ENCODE data around the gene TMEM271.

The TMEM271 gene

GRCh38 chr4:601612-602558 is 25.8 kb upstream of the TMEM271 start:
- no peak overlapping the region for H3K27ac ChIP-seq (ENCODE audit: low read depth, low read length, poor library complexity, severe bottlenecking)
- no peak overlapping the region for H3K4me2 ChIP-seq (ENCODE audit: low read length)
- no peak overlapping the region for H3K9ac ChIP-seq (ENCODE audit: low read length)
- no peaks in the 10 kb centered on the region for H3F3A ChIP-seq (ENCODE audit: insufficient read depth, low read length)
- H3K79me2 ChIP-seq (ENCODE audit: insufficient read depth, low read length), result no peaks in the 10 kb centered on the region
- H3K4me1 ChIP-seq (ENCODE audit: insufficient read depth, low read length, severe bottlenecking), result peaks cover 18% of the 10 kb centered on the region
- H3K27me3 ChIP-seq (ENCODE audit: insufficient read depth, low read length), result no peaks in the 10 kb centered on the region
- no peaks in the 10 kb centered on the region for H3K36me3 ChIP-seq (ENCODE audit: insufficient read depth, low read length)
- H2AFZ ChIP-seq (ENCODE audit: low read length), result no peak overlapping the region
- TF ChIP-seq, protein P1, sequence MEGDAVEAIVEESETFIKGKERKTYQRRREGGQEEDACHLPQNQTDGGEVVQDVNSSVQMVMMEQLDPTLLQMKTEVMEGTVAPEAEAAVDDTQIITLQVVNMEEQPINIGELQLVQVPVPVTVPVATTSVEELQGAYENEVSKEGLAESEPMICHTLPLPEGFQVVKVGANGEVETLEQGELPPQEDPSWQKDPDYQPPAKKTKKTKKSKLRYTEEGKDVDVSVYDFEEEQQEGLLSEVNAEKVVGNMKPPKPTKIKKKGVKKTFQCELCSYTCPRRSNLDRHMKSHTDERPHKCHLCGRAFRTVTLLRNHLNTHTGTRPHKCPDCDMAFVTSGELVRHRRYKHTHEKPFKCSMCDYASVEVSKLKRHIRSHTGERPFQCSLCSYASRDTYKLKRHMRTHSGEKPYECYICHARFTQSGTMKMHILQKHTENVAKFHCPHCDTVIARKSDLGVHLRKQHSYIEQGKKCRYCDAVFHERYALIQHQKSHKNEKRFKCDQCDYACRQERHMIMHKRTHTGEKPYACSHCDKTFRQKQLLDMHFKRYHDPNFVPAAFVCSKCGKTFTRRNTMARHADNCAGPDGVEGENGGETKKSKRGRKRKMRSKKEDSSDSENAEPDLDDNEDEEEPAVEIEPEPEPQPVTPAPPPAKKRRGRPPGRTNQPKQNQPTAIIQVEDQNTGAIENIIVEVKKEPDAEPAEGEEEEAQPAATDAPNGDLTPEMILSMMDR (IDR thresholded peaks at IDR 0.05; ENCODE audit: low read length), result no peak
- no peak for TF ChIP-seq EZH2 (IDR thresholded peaks at IDR 0.05; ENCODE audit: borderline replicate concordance, low read length)
- H3K4me3 ChIP-seq (ENCODE audit: low read depth, low read length, poor library complexity, severe bottlenecking), result no peak overlapping the region
- H3K9me3 ChIP-seq (ENCODE audit: low read length), result no peaks in the 10 kb centered on the region
- no peaks in the 10 kb centered on the region for H3K9me2 ChIP-seq (ENCODE audit: low read depth, low read length)
- no peaks in the 10 kb centered on the region for H4K20me1 ChIP-seq (ENCODE audit: insufficient read depth, low read length)

- Histone ChIP-seq H3K4me2 (ENCODE audit: low read length) (no peak overlapping the region), H3K9ac (ENCODE audit: low read length) (no peak overlapping the region), H3F3A (ENCODE audit: insufficient read depth, low read length) (no peaks in the 10 kb centered on the region), H3K36me3 (ENCODE audit: insufficient read depth, low read length) (no peaks in the 10 kb centered on the region), H4K20me1 (ENCODE audit: insufficient read depth, low read length) (no peaks in the 10 kb centered on the region), H3K79me2 (ENCODE audit: insufficient read depth, low read length) (no peaks in the 10 kb centered on the region), H2AFZ (ENCODE audit: low read length) (no peak overlapping the region), H3K9me3 (ENCODE audit: low read length) (no peaks in the 10 kb centered on the region), H3K27ac (ENCODE audit: low read depth, low read length, poor library complexity, severe bottlenecking) (no peak overlapping the region), H3K4me1 (ENCODE audit: insufficient read depth, low read length, severe bottlenecking) (peaks cover 18% of the 10 kb centered on the region), H3K9me2 (ENCODE audit: low read depth, low read length) (no peaks in the 10 kb centered on the region), H3K4me3 (ENCODE audit: low read depth, low read length, poor library complexity, severe bottlenecking) (no peak overlapping the region), H3K27me3 (ENCODE audit: insufficient read depth, low read length) (no peaks in the 10 kb centered on the region)
- TF ChIP-seq, protein P1 (IDR thresholded peaks at IDR 0.05; ENCODE audit: low read length), result no peak
- TF ChIP-seq EZH2 (IDR thresholded peaks at IDR 0.05; ENCODE audit: borderline replicate concordance, low read length), result no peak
These were observed 24.9 kb upstream of the TMEM271 start for GRCh38 chr4:600850-601515.

DNA sequence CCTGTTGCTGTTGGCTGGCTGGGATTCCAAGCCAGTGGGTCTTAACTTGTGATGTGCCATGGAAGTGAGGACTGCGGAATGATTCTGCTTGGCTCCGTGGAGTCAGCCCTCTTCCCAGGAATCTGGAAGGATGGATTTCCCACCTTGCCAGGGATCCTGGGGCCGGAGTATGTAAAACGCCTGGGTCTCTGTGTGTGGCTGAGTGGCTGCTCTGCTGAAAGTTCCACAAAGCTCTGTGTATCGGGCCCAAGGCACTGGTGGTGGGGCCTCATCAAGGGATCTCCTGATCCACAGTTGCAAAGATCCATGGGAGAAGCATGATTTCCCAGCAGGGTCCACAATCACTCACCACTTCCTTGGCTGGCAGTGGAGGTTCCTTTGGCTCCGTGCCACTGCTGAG is 24.1 kb upstream of the TMEM271 start:
- Histone ChIP-seq H2AFZ (ENCODE audit: low read length) (no peak overlapping the region), H3K4me3 (ENCODE audit: low read depth, low read length, poor library complexity, severe bottlenecking) (no peak overlapping the region), H4K20me1 (ENCODE audit: insufficient read depth, low read length) (no peaks in the 10 kb centered on the region), H3K79me2 (ENCODE audit: insufficient read depth, low read length) (no peaks in the 10 kb centered on the region), H3K9ac (ENCODE audit: low read length) (no peak overlapping the region), H3K27me3 (ENCODE audit: insufficient read depth, low read length) (no peaks in the 10 kb centered on the region), H3K4me2 (ENCODE audit: low read length) (no peak overlapping the region), H3F3A (ENCODE audit: insufficient read depth, low read length) (no peaks in the 10 kb centered on the region), H3K9me3 (ENCODE audit: low read length) (no peaks in the 10 kb centered on the region), H3K9me2 (ENCODE audit: low read depth, low read length) (no peaks in the 10 kb centered on the region), H3K4me1 (ENCODE audit: insufficient read depth, low read length, severe bottlenecking) (peaks cover 18% of the 10 kb centered on the region), H3K27ac (ENCODE audit: low read depth, low read length, poor library complexity, severe bottlenecking) (no peak overlapping the region), H3K36me3 (ENCODE audit: insufficient read depth, low read length) (no peaks in the 10 kb centered on the region)
- TF ChIP-seq, protein P1 (IDR thresholded peaks at IDR 0.05; ENCODE audit: low read length), result no peak
- no peak for TF ChIP-seq EZH2 (IDR thresholded peaks at IDR 0.05; ENCODE audit: borderline replicate concordance, low read length)
